HFF-Myc (cell line): ENCODE measurements around the gene DNMT1.
A peak's percentile ranks its signal among the peaks of the same experiment; 100 is the strongest.

Experiments
- DNase-seq: peaks from one replicate; pipeline ENCODE4 v3.0.0-alpha.2; 2011; ENCODE audit warnings: low read depth; ENCODE audit errors: extremely low read depth
- H3K4me3 ChIP-seq: replicated peaks from 2 replicates; pipeline ENCODE4 v1.5.1; 2011; ENCODE audit warnings: low read depth, mild to moderate bottlenecking, control low read depth, low read length
- CTCF ChIP-seq: IDR thresholded peaks from 2 replicates; pipeline ENCODE4 v1.5.1; 2012; ENCODE audit warnings: mild to moderate bottlenecking, low read depth, low read length, control low read depth; ENCODE audit errors: missing control alignments

The DNMT1 gene

GRCh38 chr19:10091895-10092641, 102.7 kb downstream of the DNMT1 start:
- TF ChIP-seq CTCF = no peak
- H3K4me3 ChIP-seq = no peak overlapping the region
- DNase-seq = no peak

GRCh38 chr19:10091370-10091687, 103.4 kb downstream of the DNMT1 start:
- no peak overlapping the region for H3K4me3 ChIP-seq
- TF ChIP-seq CTCF = no peak
- no peak for DNase-seq

GRCh38 chr19:10089801-10090375, 104.9 kb downstream of the DNMT1 start:
- H3K4me3 ChIP-seq = no peak overlapping the region
- no peak for TF ChIP-seq CTCF
- DNase-seq = no peak

- no peak for DNase-seq
- no peak overlapping the region for H3K4me3 ChIP-seq
- TF ChIP-seq CTCF = no peak
Observed at GRCh38 chr19:10088949-10089554, 105.7 kb downstream of the DNMT1 start.

DNA sequence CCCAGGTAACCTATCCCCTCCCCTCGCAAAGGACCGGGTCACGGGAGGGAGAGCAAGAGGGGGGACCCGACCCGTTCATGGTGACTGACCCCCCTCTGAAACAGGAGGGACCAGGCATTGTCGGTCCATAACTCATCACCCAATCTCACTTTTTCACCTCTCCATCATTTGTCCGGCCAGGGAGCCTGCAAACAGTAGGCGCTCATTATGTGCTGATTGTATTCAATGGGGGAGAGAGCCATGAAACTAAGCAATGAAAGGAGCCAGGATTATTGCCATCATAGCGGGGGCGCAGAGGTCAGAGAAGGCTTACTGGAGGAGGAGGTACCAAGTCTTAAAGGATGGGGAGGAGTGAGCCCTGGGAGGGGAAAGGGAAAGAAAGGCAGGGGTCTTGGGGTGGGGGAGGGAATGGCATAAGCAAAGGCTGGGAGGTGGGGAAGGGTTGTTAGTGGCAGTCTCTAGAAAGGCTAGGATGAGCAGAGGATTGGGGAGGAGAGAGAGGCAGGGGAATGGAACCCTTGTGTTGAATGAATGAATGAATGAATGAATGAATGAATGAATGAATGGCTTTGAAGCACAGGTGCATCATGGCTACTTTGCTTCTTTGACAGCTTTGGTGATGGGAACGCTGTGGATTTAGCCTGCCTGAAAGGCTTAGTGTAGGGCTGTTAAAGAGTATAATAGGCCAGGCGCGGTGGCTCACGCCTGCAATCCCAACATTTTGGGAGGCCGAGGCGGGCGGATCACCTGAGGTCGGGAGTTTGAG, 107.3 kb downstream of the DNMT1 start:
- DNase-seq = no peak
- H3K4me3 ChIP-seq = peak overlapping the region; percentile 66
- no peak for TF ChIP-seq CTCF

- TF ChIP-seq CTCF = no peak
- DNase-seq = no peak
- peak overlapping the region; percentile 66 for H3K4me3 ChIP-seq
Observed at GRCh38 chr19:10086591-10087192, 108.1 kb downstream of the DNMT1 start.
